Pancreas (tissue), 10 donors: ENCODE results near the gene COPA. TPM values are rescaled to one million over a fixed set of nuclear protein-coding genes. Genes with fewer than 3 reads are reported as not detected.

Experiments used
- ATAC-seq, 4 donors: fragments of 200-7000 bp; cut with Tn5 transposase; one replicate each; pipeline versions ENCODE4 v1.8.0 to v1.9.1; 2020; ENCODE audit warnings: mild to moderate bottlenecking in 4 of 4, moderate library complexity in 4 of 4
- DNase-seq, 6 donors: peaks; one replicate each; pipeline ENCODE4 v3.0.0-alpha.2; 2020
- FAIRE-seq: peaks from 2 replicates; lab custom pipeline; 2012; peaks lifted over from hg19 to GRCh38; lab: Jason Lieb, UNC
- H3K27ac ChIP-seq, 4 donors: fragments of 200-600 bp; sonication (generic); 1 replicate in 3 of 4; 2 replicates in 1 of 4; pipeline versions ENCODE4 v1.5.0 to v1.8.0; 2020
- H3K27me3 ChIP-seq, 4 donors: fragments of 200-600 bp; one replicate each; pipeline ENCODE4 v1.8.0; 2021
- H3K36me3 ChIP-seq, 3 donors: fragments of 200-600 bp; sonication (generic) in 1 of 3; one replicate each; pipeline versions ENCODE4 v1.5.0 to v1.8.0; 2020 to 2021
- H3K4me1 ChIP-seq, 3 donors: fragments of 200-600 bp; one replicate each; pipeline ENCODE4 v1.8.0; 2021
- H3K4me3 ChIP-seq, 4 donors: fragments of 200-600 bp; sonication (generic) in 2 of 4; one replicate each; pipeline versions ENCODE4 v1.5.0 to v1.8.0; 2020 to 2021
- H3K9me3 ChIP-seq, 4 donors: fragments of 200-600 bp; one replicate each; pipeline ENCODE4 v1.8.0; 2021
- WGBS, 2 donors: extraction: QIAGEN DNeasy Blood & Tissue Kit; methylation state at CpG; one replicate each; pipeline ENCODE4 v1.1.7; 2013; 5-methylcytosine and 5-hydroxymethylcytosine counted together
- intact Hi-C, 3 donors: fragments of 100-400 bp; cut with DNase I; formaldehyde crosslinking; loops; one replicate each; pipeline versions ENCODE4 v1.11.1 to v1.14.2; 2022
- polyA plus RNA-seq, 2 donors: library from polyadenylated mRNA; stranded (reverse); fragments of 200-250 nt; gene quantifications; one replicate each; pipeline ENCODE4 v1.2.3, GENCODE V29; 2013
- total RNA-seq, 6 donors: library from RNA; stranded (reverse); fragmentation: NEBNext Ultra II Directional in 4 of 6; extraction: Animal tissue kit (Norgen Biotek cat#: 25700) in 4 of 6; gene quantifications; one replicate each; pipeline versions ENCODE4 v1.2.1 to v1.2.4, GENCODE V29; 2021 to 2023
- TF ChIP-seq, protein P1 (sequence below), 4 donors: fragments of 200-600 bp; sonication (generic) in 3 of 4; IDR thresholded peaks; one replicate each; pipeline versions ENCODE4 v1.5.0 to v1.8.0; 2021; ENCODE audit warnings: antibody characterized with exemption in 4 of 4
- donor health status: healthy with polysubstance abuse.
- donor health status: DM: no; HTN: no; CAD: no; lungs with moderate emphysema.
- donor health status: DM: no; HTN: no; CAD: no.
- donor health status: control.
- donor health status: control.
- donor health status: Bipolar disorder and iron deficiency.
- donor health status: DM: yes; HTN: yes; CAD: no.
- donor health status: DM: no; HTN: no; CAD: no.
- donor health status: DM: no; HTN: no; CAD: no.
- donor health status: DM: yes; HTN: yes; CAD: no.

Gene COPA
- total and polyA plus RNA-seq, 8 donors: 34.7 to 114 (median 75.9) TPM

DNA sequence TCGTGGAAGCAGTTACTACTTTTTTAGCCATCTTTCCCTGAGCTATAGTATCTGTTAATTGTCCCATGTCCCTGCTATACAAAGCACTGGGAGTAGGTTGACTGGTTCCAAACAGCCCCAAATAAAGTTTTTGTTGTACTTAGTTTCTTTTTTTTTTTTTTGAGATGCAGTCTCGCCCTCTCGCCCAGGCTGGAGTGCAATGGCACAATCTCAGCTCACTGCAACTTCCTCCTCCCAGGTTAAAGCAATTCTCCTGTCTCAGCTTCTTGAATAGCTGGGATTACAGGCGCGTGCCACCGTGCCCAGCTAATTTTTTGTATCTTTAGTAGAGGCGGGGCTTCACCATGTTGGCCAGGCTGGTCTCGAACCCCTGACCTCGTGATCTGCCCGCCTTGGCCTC lies 3.4 kb upstream of the COPA start:
- H3K4me3 ChIP-seq: no peak overlapping the region
- TF ChIP-seq, protein P1, sequence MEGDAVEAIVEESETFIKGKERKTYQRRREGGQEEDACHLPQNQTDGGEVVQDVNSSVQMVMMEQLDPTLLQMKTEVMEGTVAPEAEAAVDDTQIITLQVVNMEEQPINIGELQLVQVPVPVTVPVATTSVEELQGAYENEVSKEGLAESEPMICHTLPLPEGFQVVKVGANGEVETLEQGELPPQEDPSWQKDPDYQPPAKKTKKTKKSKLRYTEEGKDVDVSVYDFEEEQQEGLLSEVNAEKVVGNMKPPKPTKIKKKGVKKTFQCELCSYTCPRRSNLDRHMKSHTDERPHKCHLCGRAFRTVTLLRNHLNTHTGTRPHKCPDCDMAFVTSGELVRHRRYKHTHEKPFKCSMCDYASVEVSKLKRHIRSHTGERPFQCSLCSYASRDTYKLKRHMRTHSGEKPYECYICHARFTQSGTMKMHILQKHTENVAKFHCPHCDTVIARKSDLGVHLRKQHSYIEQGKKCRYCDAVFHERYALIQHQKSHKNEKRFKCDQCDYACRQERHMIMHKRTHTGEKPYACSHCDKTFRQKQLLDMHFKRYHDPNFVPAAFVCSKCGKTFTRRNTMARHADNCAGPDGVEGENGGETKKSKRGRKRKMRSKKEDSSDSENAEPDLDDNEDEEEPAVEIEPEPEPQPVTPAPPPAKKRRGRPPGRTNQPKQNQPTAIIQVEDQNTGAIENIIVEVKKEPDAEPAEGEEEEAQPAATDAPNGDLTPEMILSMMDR (IDR thresholded peaks at IDR 0.05): no peak
- peaks cover 8 to 30% (median 18%) of the 10 kb centered on the region in 3 donors for H3K36me3 ChIP-seq
- no peak for DNase-seq
- no peak for FAIRE-seq
- no peaks in the 10 kb centered on the region for H3K9me3 ChIP-seq
- 81 to 88% methylated on average over 10 of the region's 10 CpGs for WGBS, 2 donors
- peak overlapping the region in 1 of 4 donors; percentile 12 for H3K27ac ChIP-seq
- H3K27me3 ChIP-seq: no peaks in the 10 kb centered on the region
- ATAC-seq: no peak
- intact Hi-C loops: no loop called here
- peaks cover 0 to 19% (median 4%) of the 10 kb centered on the region in 3 donors for H3K4me1 ChIP-seq

DNA sequence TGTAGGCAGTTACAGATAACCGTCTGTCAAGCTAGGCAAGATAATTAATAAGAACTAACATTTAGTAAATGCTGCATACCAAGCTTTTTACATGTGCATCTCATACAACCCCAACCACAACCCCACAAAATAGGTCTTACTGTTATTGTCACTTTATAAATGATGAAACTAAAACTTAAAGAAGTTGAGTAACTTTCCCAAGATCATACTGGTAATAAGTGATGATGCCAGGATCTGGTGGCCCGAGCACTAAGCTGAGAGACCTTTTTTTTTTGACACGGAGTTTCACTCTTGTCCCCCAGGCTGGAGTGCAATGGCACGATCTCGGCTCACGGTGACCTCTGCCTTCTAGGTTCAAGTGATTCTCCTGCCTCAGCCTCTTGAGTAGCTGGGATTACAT lies 1.9 kb upstream of the COPA start:
- H3K27me3 ChIP-seq: no peaks in the 10 kb centered on the region
- WGBS, 2 donors: 93 to 94% methylated on average over 6 of the region's 6 CpGs
- DNase-seq: no peak
- no peak for ATAC-seq
- H3K4me1 ChIP-seq: peaks cover 8 to 28% (median 9%) of the 10 kb centered on the region in 3 donors
- peaks cover 3 to 15% (median 11%) of the 10 kb centered on the region in 3 donors for H3K36me3 ChIP-seq
- H3K27ac ChIP-seq: no peak overlapping the region
- no peak for FAIRE-seq
- no peak overlapping the region for H3K4me3 ChIP-seq
- TF ChIP-seq, protein P1 (IDR thresholded peaks at IDR 0.05): no peak
- intact Hi-C loops: no loop called here
- no peaks in the 10 kb centered on the region for H3K9me3 ChIP-seq

DNA sequence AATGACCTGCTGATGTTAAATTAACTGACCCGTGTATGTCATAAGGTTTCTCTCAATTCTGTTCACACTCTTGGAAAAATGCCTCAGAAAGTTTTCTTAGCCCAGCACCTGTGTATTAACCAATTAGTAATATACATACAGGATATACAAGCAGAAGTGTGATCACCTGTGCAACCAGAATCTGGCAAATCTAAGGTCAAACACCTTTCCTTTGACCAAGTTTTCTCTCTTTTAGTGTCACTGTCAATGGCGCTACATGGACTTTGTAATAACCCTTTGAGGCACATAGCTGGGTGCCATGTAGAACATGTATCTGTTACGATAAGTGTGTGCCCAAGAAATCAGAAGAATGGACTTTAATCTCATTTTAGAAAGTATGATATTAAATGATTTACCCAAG lies 1.2 kb upstream of the COPA start:
- intact Hi-C loops: no loop called here
- no peak for DNase-seq
- no peak overlapping the region for H3K27ac ChIP-seq
- peaks cover 0 to 15% (median 4%) of the 10 kb centered on the region in 3 donors for H3K36me3 ChIP-seq
- no peaks in the 10 kb centered on the region for H3K9me3 ChIP-seq
- peaks cover 8 to 28% (median 9%) of the 10 kb centered on the region in 3 donors for H3K4me1 ChIP-seq
- WGBS, 2 donors: 45 to 57% methylated on average over 3 of the region's 3 CpGs
- H3K27me3 ChIP-seq: no peaks in the 10 kb centered on the region
- H3K4me3 ChIP-seq: peak overlapping the region in 3 of 4 donors; percentile 61 to 78 (median 70)
- TF ChIP-seq, protein P1 (IDR thresholded peaks at IDR 0.05): no peak
- FAIRE-seq: no peak
- no peak for ATAC-seq

DNA sequence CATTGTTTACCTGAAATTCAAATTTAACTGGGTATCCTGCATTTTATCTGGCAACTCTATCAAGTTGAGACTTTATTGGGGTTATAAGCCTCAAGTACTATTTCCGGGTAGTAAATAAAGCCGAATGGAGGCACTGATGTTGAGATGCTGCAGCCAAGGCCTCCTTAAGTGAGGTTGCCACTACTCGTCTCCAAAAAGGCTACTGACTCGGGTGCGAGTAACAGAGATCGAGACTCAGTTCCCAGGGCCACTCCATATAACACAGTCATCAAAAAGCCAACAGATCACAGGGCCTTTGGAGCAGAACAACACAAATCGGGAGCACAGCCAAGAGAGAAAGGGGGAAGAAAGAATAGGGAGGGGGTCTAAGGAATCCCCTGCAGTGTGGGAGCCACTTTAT lies 524 bp downstream of the COPA start:
- peak overlapping the region; percentile 61 to 78 (median 69) for H3K4me3 ChIP-seq
- H3K36me3 ChIP-seq: peaks cover 0 to 25% (median 0%) of the 10 kb centered on the region in 3 donors
- 1% methylated on average over 7 of the region's 7 CpGs for WGBS, 2 donors
- H3K27me3 ChIP-seq: no peaks in the 10 kb centered on the region
- intact Hi-C loops: no loop called here
- peak; percentile 9 to 29 (median 18) for ATAC-seq
- DNase-seq: no peak
- peaks cover 8 to 28% (median 9%) of the 10 kb centered on the region in 3 donors for H3K4me1 ChIP-seq
- TF ChIP-seq, protein P1 (IDR thresholded peaks at IDR 0.05): no peak
- FAIRE-seq: no peak
- H3K27ac ChIP-seq: peak overlapping the region; percentile 72 to 79 (median 73)
- H3K9me3 ChIP-seq: no peaks in the 10 kb centered on the region

DNA sequence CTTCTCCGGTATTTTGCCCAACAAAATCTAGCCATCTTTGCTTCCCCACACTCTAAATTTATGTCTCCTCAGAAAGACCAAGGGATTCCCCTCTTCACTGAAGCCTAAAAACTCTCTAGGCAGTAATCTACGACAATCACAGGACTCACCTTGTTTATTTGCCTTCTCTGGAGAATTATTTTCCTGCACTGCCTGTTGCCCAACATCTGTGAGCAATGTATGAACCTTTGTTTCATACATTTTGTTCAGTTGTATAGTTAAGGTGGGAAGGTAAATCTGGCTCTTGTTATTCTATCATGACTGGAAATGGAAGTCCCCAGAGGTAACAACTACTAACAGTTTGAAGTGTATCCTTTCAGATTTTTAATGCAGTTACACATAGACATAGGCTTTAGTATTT lies 2.2 kb downstream of the COPA start:
- no peak for FAIRE-seq

More for the DNA sequence above, 2.2 kb downstream of the COPA start:
- ATAC-seq (no peak), DNase-seq (no peak)
- H3K4me1 ChIP-seq: peaks cover 8 to 24% (median 9%) of the 10 kb centered on the region in 3 donors
- TF ChIP-seq, protein P1 (IDR thresholded peaks at IDR 0.05): no peak
- no peak overlapping the region for H3K27ac ChIP-seq
- H3K36me3 ChIP-seq: peaks cover 0 to 29% (median 3%) of the 10 kb centered on the region in 3 donors
- WGBS, 2 donors: 28 to 50% methylated on average over 2 of the region's 2 CpGs
- intact Hi-C loops: no loop called here
- no peaks in the 10 kb centered on the region for H3K9me3 ChIP-seq
- H3K27me3 ChIP-seq: no peaks in the 10 kb centered on the region
- H3K4me3 ChIP-seq: no peak overlapping the region
